GM19455 (cell line): ENCODE results near the gene MTMR4.
A peak's percentile ranks its signal among the peaks of the same experiment; 100 is the strongest.
"Not testable (repeated sequence)": the region's sequence is repeated elsewhere in the genome, so short reads cannot be mapped to it uniquely, and the experiment has no call there.

Experiments
- ATAC-seq: cut with Tn5 transposase; IDR thresholded peaks from one replicate; pipeline ENCODE4 v1.9.1; 2021; ENCODE audit not compliant: unreplicated experiment

MTMR4 gene

GRCh38 chr17:58527306-58527705, 12.9 kb upstream of the MTMR4 start:
- ATAC-seq = no peak

- no peak for ATAC-seq
These were observed 10.8 kb upstream of the MTMR4 start for GRCh38 chr17:58525239-58525638.

GRCh38 chr17:58521680-58522079, 7.2 kb upstream of the MTMR4 start:
- no peak for ATAC-seq

- ATAC-seq = no peak
These were observed 6.5 kb upstream of the MTMR4 start for GRCh38 chr17:58520843-58521430.

- peak; percentile 81 for ATAC-seq
These were observed 3.6 kb upstream of the MTMR4 start for GRCh38 chr17:58517928-58518609.

GRCh38 chr17:58517378-58517927, 3.0 kb upstream of the MTMR4 start:
- no peak for ATAC-seq

- ATAC-seq = no peak
These were observed 2.4 kb upstream of the MTMR4 start for GRCh38 chr17:58516644-58517377.

GRCh38 chr17:58515286-58515685, 848 bp upstream of the MTMR4 start:
- ATAC-seq = no peak

GRCh38 chr17:58514770-58515157, 326 bp upstream of the MTMR4 start:
- ATAC-seq = no peak

GRCh38 chr17:58513267-58513964, 1.0 kb downstream of the MTMR4 start:
- ATAC-seq = no peak

- ATAC-seq = no peak
These were observed 4.4 kb downstream of the MTMR4 start for GRCh38 chr17:58510075-58510474.

- no peak for ATAC-seq
These were observed 5.9 kb downstream of the MTMR4 start for GRCh38 chr17:58508341-58509067.

- ATAC-seq = no peak
These were observed 7.3 kb downstream of the MTMR4 start for GRCh38 chr17:58507123-58507634.

- no peak for ATAC-seq
These were observed 7.9 kb downstream of the MTMR4 start for GRCh38 chr17:58506354-58507080.

GRCh38 chr17:58504826-58505351, 9.5 kb downstream of the MTMR4 start:
- peak; percentile 82 for ATAC-seq

GRCh38 chr17:58503866-58504265, 10.6 kb downstream of the MTMR4 start:
- ATAC-seq = no peak

- ATAC-seq = not testable (repeated sequence)
These were observed 11.3 kb downstream of the MTMR4 start for GRCh38 chr17:58503134-58503533.

GRCh38 chr17:58501451-58501850, 13.0 kb downstream of the MTMR4 start:
- ATAC-seq = no peak

- no peak for ATAC-seq
These were observed 16.1 kb downstream of the MTMR4 start for GRCh38 chr17:58498177-58498828.
